Naive thymus-derived CD4-positive, alpha-beta T cell (primary cell): ENCODE data around the gene CALML5. TPM values are rescaled to one million over a fixed set of nuclear protein-coding genes. Genes with fewer than 3 reads are reported as not detected.

Source experiments
- ATAC-seq: fragments of 150-1000 bp; cut with Tn5 transposase; 2 replicates; pipeline ENCODE4 v1.10.0; 2021; ENCODE audit warnings: mild to moderate bottlenecking, moderate library complexity
- CTCF ChIA-PET: fragments of 350-600 bp; sonication (Branson Sonifier 250); formaldehyde crosslinking; loops from one replicate; lab custom pipeline; 2021; ENCODE audit warnings: antibody characterized with exemption; lab: Charles Lee
- POLR2A ChIA-PET: fragments of 350-600 bp; sonication (Branson Sonifier 250); formaldehyde crosslinking; loops from one replicate; lab custom pipeline; 2021; ENCODE audit warnings: antibody characterized with exemption, inconsistent platforms; lab: Charles Lee
- DNase-seq, 9 donors: peaks; one replicate each; pipeline versions ENCODE4 v3.0.0 to v3.0.0-alpha.2; 2020 to 2022; ENCODE audit warnings: mixed read lengths in 1 of 9
- H3K27ac ChIP-seq: one replicate; pipeline ENCODE4 v1.7.0; 2013; ENCODE audit warnings: mild to moderate bottlenecking, low read depth, low read length, moderate library complexity
- H3K27me3 ChIP-seq, 2 donors: one replicate each; pipeline ENCODE4 v1.7.0; 2013; ENCODE audit warnings: low read length in 2 of 2, mild to moderate bottlenecking in 2 of 2, moderate library complexity in 2 of 2; ENCODE audit not compliant: control insufficient read depth in 2 of 2, insufficient read depth in 2 of 2
- H3K36me3 ChIP-seq, 3 experiments: 1 replicate in 2 of 3; 2 replicates in 1 of 3; pipeline ENCODE4 v1.7.0; 2013; ENCODE audit warnings: low read length in 3 of 3, mild to moderate bottlenecking in 3 of 3, moderate library complexity in 1 of 3; ENCODE audit not compliant: insufficient read depth in 3 of 3, control insufficient read depth in 2 of 3
- H3K4me1 ChIP-seq, 2 donors: one replicate each; pipeline ENCODE4 v1.7.0; 2013; ENCODE audit warnings: low read length in 2 of 2, mild to moderate bottlenecking in 2 of 2, moderate library complexity in 1 of 2; ENCODE audit not compliant: control insufficient read depth in 2 of 2, insufficient read depth in 2 of 2
- H3K4me3 ChIP-seq: 2 replicates; pipeline ENCODE4 v1.7.0; 2013; ENCODE audit warnings: mild to moderate bottlenecking, low read length
- H3K9me3 ChIP-seq, 3 experiments: 1 replicate in 2 of 3; 2 replicates in 1 of 3; pipeline ENCODE4 v1.7.0; 2013; ENCODE audit warnings: low read length in 3 of 3; ENCODE audit not compliant: control insufficient read depth in 2 of 3
- H3K27ac Mint-ChIP-seq, 9 donors: one replicate each; pipeline ENCODE4 v1.8.0; 2020 to 2022; ENCODE audit warnings: mixed read lengths in 9 of 9, mild to moderate bottlenecking in 8 of 9, moderate library complexity in 5 of 9, inconsistent platforms in 2 of 9
- H3K27me3 Mint-ChIP-seq, 5 donors: one replicate each; pipeline ENCODE4 v1.8.0; 2021 to 2022; ENCODE audit warnings: mixed read lengths in 5 of 5, mild to moderate bottlenecking in 1 of 5
- H3K36me3 Mint-ChIP-seq, 5 donors: one replicate each; pipeline ENCODE4 v1.8.0; 2020 to 2022; ENCODE audit warnings: mixed read lengths in 5 of 5, mild to moderate bottlenecking in 3 of 5, inconsistent platforms in 1 of 5
- H3K4me1 Mint-ChIP-seq, 7 donors: one replicate each; pipeline ENCODE4 v1.8.0; 2020 to 2022; ENCODE audit warnings: mixed read lengths in 7 of 7, mild to moderate bottlenecking in 3 of 7, inconsistent platforms in 1 of 7
- H3K4me3 Mint-ChIP-seq, 10 donors: one replicate each; pipeline ENCODE4 v1.8.0; 2020 to 2022; ENCODE audit warnings: mild to moderate bottlenecking in 10 of 10, mixed read lengths in 10 of 10, moderate library complexity in 6 of 10, inconsistent platforms in 2 of 10
- H3K9me3 Mint-ChIP-seq, 11 donors: one replicate each; pipeline ENCODE4 v1.8.0; 2020 to 2022; ENCODE audit warnings: mixed read lengths in 11 of 11, mild to moderate bottlenecking in 4 of 11, inconsistent platforms in 1 of 11, moderate library complexity in 1 of 11
- intact Hi-C, 2 donors: fragments of 100-400 bp; cut with micrococcal nuclease; formaldehyde crosslinking; loops; one replicate each; pipeline ENCODE4 v1.15.1; 2023
- polyA plus RNA-seq, 2 donors: library from polyadenylated mRNA; unstranded; fragments of 300-500 nt; fragmentation: Illumina TruSeq; gene quantifications; one replicate each; pipeline ENCODE4 v1.2.3, GENCODE V29; 2021
- total RNA-seq, 6 experiments: library from RNA in 5 of 6; stranded (reverse) in 5 of 6; gene quantifications; 1 replicate in 5 of 6; 2 replicates in 1 of 6; pipeline ENCODE4 v1.2.3 and lab custom pipeline; 2021 to 2026

The CALML5 gene
- total and polyA plus RNA-seq, 7 experiments from 2014 or later, result not detected

DNA sequence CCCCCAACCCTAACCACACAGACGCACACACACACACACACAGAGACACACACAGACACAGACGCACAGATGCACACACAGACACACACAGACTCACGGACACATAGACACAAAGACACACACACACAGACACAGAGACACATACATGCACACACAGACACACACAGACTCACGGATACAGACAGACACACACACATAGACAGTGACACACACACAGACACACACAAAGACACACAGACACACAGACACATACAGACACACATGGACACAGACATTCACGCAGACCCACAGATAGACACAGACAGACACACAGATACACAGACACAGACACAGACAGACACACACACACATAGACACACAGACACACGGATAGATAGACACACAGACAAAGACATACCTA is 2.1 kb downstream of the CALML5 start:
- H3K4me1 ChIP-seq, result no peaks in the 10 kb centered on the region
- Mint-ChIP-seq H3K4me1 (peaks cover 0 to 6% (median 0%) of the 10 kb centered on the region in 7 donors), H3K27me3 (peaks cover 0 to 5% (median 0%) of the 10 kb centered on the region in 5 donors), H3K36me3 (peaks cover 0 to 4% (median 0%) of the 10 kb centered on the region in 5 donors), H3K4me3 (no peak overlapping the region), H3K27ac (no peak overlapping the region), H3K9me3 (peaks cover 0 to 7% (median 2%) of the 10 kb centered on the region in 11 donors)
- no peak overlapping the region for H3K4me3 ChIP-seq
- H3K27ac ChIP-seq, result no peak overlapping the region
- ChIA-PET POLR2A (no interaction called here), CTCF (no interaction called here)
- H3K9me3 ChIP-seq, result no peaks in the 10 kb centered on the region
- DNase-seq (no peak), ATAC-seq (no peak)
- no peaks in the 10 kb centered on the region for H3K27me3 ChIP-seq
- intact Hi-C loops, result no loop called here
- no peaks in the 10 kb centered on the region for H3K36me3 ChIP-seq

DNA sequence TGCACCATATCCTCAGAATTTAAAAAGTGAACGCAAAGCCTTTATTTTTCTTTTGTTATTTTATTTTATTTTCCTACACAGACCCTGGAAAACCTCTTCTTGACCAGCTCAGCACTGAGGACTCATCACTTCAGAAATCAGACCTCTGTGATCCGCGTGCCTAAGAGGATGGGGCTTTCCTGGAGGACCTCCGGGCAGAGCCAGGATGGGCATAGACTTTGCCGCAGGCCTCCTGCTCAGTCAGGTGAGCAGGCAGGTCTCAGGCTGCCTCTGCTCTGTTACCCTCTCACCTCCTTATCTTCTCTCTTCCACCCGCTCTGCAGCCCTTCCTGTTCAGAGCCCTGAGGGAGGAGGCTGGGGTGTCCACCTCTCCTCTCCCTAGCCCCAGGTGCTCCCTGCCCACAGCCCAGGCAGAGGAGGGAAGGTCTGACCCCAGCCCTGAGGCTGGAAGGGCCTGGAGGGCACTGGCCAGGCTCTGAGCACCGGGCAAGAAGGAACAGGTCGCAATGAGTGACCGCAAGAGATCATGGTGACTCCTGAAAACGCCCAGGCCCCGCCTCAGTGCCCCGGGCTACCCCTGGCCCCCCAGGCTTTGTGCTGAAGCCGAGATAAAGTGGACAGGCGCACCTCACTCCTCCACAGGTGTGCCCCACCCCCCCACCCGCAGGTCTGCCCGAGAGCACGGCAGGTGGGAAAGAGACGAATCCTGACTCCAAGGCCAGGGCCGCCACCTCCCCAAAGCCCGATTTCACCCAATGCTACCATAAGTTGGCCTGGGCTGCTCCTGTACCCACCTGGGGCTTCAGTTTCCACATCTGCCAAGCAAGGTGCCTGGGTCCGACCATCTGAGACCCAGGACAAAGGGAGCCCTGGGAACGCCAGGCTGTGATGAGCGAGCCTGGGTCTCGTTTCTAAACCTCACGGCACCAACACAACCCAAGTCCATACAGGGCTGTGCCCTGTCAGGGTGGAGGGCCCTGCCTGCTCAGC is 2.8 kb downstream of the CALML5 start:
- peaks cover 0 to 5% (median 0%) of the 10 kb centered on the region in 5 donors for H3K36me3 Mint-ChIP-seq
- intact Hi-C loops, result no loop called here
- CTCF ChIA-PET, result no interaction called here

DNA sequence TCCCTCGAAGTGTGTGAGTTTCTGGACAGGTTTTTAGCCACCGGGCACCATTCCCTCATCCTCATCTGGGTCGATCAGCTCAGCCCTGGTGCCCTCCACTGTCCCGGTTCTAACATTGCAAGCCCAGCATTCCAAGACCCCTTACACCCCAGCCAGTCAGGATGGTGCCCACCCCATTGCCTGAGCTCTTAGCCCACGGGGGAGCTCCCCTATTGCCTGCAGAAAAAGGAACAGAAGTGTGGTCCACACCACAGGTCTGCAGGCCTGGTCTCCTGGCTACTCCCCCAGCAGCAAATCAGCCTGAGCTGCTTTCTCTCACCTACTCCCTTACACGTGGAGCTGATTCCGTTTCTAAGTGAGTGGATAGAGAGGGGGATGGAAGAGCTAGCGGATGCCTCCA is 4.8 kb downstream of the CALML5 start:
- Histone ChIP-seq H3K4me3 (no peak overlapping the region), H3K27me3 (no peaks in the 10 kb centered on the region), H3K36me3 (no peaks in the 10 kb centered on the region), H3K9me3 (no peaks in the 10 kb centered on the region), H3K4me1 (no peaks in the 10 kb centered on the region), H3K27ac (no peak overlapping the region)
- intact Hi-C loops, result no loop called here
- peaks cover 0 to 4% (median 0%) of the 10 kb centered on the region in 7 donors for H3K4me1 Mint-ChIP-seq
- no peak for ATAC-seq
- H3K27ac Mint-ChIP-seq, result no peak overlapping the region
- CTCF ChIA-PET, result no interaction called here
- POLR2A ChIA-PET, result interaction anchor here (1.4 kb wide), 1 partner anchor 10 kb away, joined by 3 read pairs; no protein-coding TSS in a partner anchor
- peaks cover 0 to 15% (median 4%) of the 10 kb centered on the region in 11 donors for H3K9me3 Mint-ChIP-seq
- H3K4me3 Mint-ChIP-seq, result no peak overlapping the region
- no peak for DNase-seq
- no peaks in the 10 kb centered on the region for H3K27me3 Mint-ChIP-seq
- H3K36me3 Mint-ChIP-seq, result peaks cover 0 to 5% (median 0%) of the 10 kb centered on the region in 5 donors

More for the DNA sequence above, 2.8 kb downstream of the CALML5 start:
- Mint-ChIP-seq H3K27me3 (peaks cover 0 to 5% (median 0%) of the 10 kb centered on the region in 5 donors), H3K4me3 (no peak overlapping the region), H3K9me3 (peaks cover 0 to 14% (median 4%) of the 10 kb centered on the region in 11 donors), H3K4me1 (peaks cover 0 to 6% (median 0%) of the 10 kb centered on the region in 7 donors), H3K27ac (peak overlapping the region in 1 of 9 donors; percentile 67)
- Histone ChIP-seq H3K4me3 (no peak overlapping the region), H3K27me3 (no peaks in the 10 kb centered on the region), H3K36me3 (no peaks in the 10 kb centered on the region), H3K27ac (no peak overlapping the region), H3K4me1 (no peaks in the 10 kb centered on the region), H3K9me3 (no peaks in the 10 kb centered on the region)
- POLR2A ChIA-PET, result no interaction called here
- DNase-seq (no peak), ATAC-seq (no peak)

DNA sequence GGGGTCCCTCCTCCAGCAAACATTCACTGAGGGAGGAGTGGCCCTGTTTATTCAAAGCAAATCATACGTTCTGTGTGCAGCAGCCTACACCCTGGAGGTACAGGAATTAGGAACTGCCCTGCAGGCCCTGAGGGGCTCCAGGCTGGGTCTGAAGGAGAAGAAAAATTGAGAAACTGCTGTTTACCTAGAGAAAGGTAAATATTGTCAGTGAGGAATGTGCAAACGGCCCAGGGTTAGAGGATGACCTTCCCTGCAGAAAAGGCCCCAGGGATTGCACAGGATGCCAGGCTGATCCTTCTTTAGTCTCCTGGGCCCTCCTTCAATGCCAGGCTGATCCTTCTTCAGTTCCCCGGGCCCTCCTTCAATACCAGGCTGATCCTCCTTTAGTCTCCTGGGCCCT is 5.7 kb downstream of the CALML5 start:
- Histone ChIP-seq H3K4me3 (no peak overlapping the region), H3K27ac (no peak overlapping the region), H3K9me3 (no peaks in the 10 kb centered on the region), H3K4me1 (no peaks in the 10 kb centered on the region), H3K36me3 (no peaks in the 10 kb centered on the region), H3K27me3 (no peaks in the 10 kb centered on the region)
- H3K27ac Mint-ChIP-seq, result no peak overlapping the region
- peaks cover 0 to 5% (median 0%) of the 10 kb centered on the region in 5 donors for H3K36me3 Mint-ChIP-seq
- CTCF ChIA-PET, result no interaction called here
- H3K9me3 Mint-ChIP-seq, result peaks cover 0 to 15% (median 4%) of the 10 kb centered on the region in 11 donors
- POLR2A ChIA-PET, result interaction anchor here (1.4 kb wide), 1 partner anchor 9 kb away, joined by 3 read pairs; no protein-coding TSS in a partner anchor
- ATAC-seq, result no peak
- no peak for DNase-seq
- H3K27me3 Mint-ChIP-seq, result no peaks in the 10 kb centered on the region
- peaks cover 0 to 4% (median 0%) of the 10 kb centered on the region in 7 donors for H3K4me1 Mint-ChIP-seq
- intact Hi-C loops, result no loop called here
- no peak overlapping the region for H3K4me3 Mint-ChIP-seq

DNA sequence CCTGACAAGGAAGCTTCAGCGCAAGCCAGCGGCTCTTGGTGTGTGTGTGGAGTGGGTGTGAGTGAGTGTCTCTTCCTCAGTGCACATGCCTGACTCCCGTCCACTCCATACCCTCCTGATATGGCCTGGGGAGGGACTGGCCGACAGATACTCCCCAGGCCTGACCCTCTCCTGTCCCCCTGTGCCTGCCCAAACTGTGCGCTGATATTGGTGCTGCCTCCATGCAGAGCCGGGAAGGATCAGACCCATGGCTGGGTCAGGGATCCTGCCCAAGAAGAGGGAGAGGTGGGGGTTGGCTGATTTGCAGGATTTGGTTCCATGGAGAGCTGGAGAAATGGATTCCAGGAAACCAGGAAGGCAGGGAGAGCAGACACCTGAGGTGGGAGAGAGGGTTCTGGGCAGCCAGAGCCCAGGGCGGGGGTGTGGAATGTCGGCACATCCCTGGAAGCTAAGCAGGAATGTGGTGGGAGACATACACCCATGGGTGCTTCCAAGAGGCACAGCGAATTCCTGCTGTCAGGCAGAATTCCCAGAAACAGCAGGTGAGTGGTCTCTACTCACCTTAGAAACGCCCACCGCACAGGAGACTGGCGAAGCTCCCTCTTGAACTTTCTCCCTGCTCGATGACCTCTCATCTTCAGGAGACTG is 6.3 kb downstream of the CALML5 start:
- DNase-seq, result no peak
- H3K27ac ChIP-seq, result no peak overlapping the region
- intact Hi-C loops, result no loop called here
- no peaks in the 10 kb centered on the region for H3K4me1 ChIP-seq
- Mint-ChIP-seq H3K9me3 (peaks cover 0 to 15% (median 4%) of the 10 kb centered on the region in 11 donors), H3K36me3 (peaks cover 0 to 5% (median 0%) of the 10 kb centered on the region in 5 donors), H3K4me1 (peaks cover 0 to 4% (median 0%) of the 10 kb centered on the region in 7 donors), H3K4me3 (no peak overlapping the region), H3K27me3 (no peaks in the 10 kb centered on the region), H3K27ac (no peak overlapping the region)
- no peak overlapping the region for H3K4me3 ChIP-seq
- no peaks in the 10 kb centered on the region for H3K36me3 ChIP-seq
- ChIA-PET CTCF (no interaction called here), POLR2A (no interaction called here)
- no peak for ATAC-seq
- H3K9me3 ChIP-seq, result no peaks in the 10 kb centered on the region
- H3K27me3 ChIP-seq, result no peaks in the 10 kb centered on the region

DNA sequence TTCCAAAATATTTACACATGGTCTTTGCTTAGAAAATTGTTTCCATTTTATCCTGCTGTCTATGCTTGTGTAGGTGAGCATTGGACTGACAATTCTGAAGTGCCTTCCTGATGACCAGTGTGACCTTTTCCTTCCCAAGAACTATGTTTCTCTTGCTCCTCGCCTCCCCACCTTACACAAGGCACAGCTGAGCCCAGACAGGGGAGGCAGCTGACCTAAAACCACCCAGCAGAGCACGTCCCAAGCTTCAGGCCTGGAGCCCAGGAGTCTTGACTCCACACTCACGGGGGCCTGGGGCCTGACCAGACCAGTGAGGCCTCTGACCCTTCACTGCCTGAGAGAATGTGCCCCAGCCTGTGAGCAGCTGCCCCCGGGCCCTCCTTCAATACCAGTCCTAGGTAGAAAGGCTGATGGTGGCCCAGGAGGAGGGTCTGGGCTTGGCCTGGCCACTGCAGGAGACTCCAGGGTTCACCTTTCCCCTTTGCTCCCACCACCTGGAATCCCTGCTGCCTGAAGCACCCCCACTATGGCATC is 7.0 kb downstream of the CALML5 start:
- no peak overlapping the region for H3K4me3 ChIP-seq
- no peak overlapping the region for H3K27ac ChIP-seq
- H3K4me1 Mint-ChIP-seq, result peaks cover 0 to 7% (median 0%) of the 10 kb centered on the region in 7 donors
- CTCF ChIA-PET, result no interaction called here
- DNase-seq (no peak), ATAC-seq (no peak)
- H3K27me3 ChIP-seq, result no peaks in the 10 kb centered on the region
- H3K4me3 Mint-ChIP-seq, result no peak overlapping the region
- peaks cover 0 to 5% (median 0%) of the 10 kb centered on the region in 5 donors for H3K36me3 Mint-ChIP-seq
- H3K36me3 ChIP-seq, result no peaks in the 10 kb centered on the region
- intact Hi-C loops, result no loop called here
- H3K27ac Mint-ChIP-seq, result no peak overlapping the region
- H3K9me3 ChIP-seq, result no peaks in the 10 kb centered on the region
- POLR2A ChIA-PET, result no interaction called here
- no peaks in the 10 kb centered on the region for H3K4me1 ChIP-seq
- peaks cover 0 to 15% (median 4%) of the 10 kb centered on the region in 11 donors for H3K9me3 Mint-ChIP-seq
- no peaks in the 10 kb centered on the region for H3K27me3 Mint-ChIP-seq
